ENCODE measurements around the gene UAP1L1. TPM values are rescaled to one million over a fixed set of nuclear protein-coding genes. Genes with fewer than 3 reads are reported as not detected.
"Not testable (repeated sequence)": the region's sequence is repeated elsewhere in the genome, so short reads cannot be mapped to it uniquely, and the experiment has no call there.

UAP1L1 gene
- total RNA-seq, 1 experiment from 2014 or later: 6.6 TPM

DNA sequence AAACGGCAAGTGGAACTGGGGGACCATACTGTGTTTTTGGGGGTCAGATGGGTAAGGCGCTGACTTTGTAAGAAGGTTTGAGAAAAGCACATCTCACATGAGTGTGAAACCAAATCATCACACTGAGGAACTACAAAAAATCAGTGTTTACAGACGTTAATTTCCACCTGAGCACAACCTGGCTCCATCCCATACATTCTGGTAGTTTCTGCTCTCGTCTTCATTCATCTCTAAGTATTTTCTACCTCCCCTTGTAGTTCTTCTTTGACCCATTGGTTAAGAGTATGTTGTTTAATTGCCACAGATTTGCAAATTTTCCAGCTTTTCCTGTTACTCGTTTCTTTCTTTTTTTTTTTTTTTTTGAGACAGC, 46.1 kb downstream of the UAP1L1 start:
- no CpG with 5 or more reads among the region's 5 CpGs for WGBS (ENCODE audit: extremely low coverage, insufficient read length, low lambda C conversion rate)
- Histone ChIP-seq H2BK20ac (ENCODE audit: low read depth, low read length, poor library complexity, severe bottlenecking) (no peak overlapping the region), H2BK5ac (ENCODE audit: insufficient read length, low read length) (no peak overlapping the region), H3K9ac (ENCODE audit: extremely low read depth, insufficient read length, low read length) (no peak overlapping the region), H3K18ac (ENCODE audit: insufficient read length, low read depth, low read length) (no peak overlapping the region), H4K8ac (replicated peaks; ENCODE audit: insufficient read length, low read depth, low read length) (no peak overlapping the region), H3K79me1 (ENCODE audit: insufficient read depth, low read depth, low read length, poor library complexity, severe bottlenecking) (no peaks in the 10 kb centered on the region), H3K4ac (ENCODE audit: low read depth, low read length) (no peak overlapping the region), H2BK12ac (ENCODE audit: insufficient read length, low read depth, low read length) (no peak overlapping the region), H3K14ac (ENCODE audit: insufficient read depth, low read length) (no peak overlapping the region), H3K4me1 (ENCODE audit: insufficient read depth, low read length) (no peaks in the 10 kb centered on the region), H2BK15ac (ENCODE audit: low read depth, low read length) (no peak overlapping the region), H3K27ac (ENCODE audit: insufficient read length, low read depth, low read length) (no peak overlapping the region), H3K23ac (ENCODE audit: insufficient read length, low read depth, low read length) (no peak overlapping the region), H3T11ph (ENCODE audit: low read length) (no peak overlapping the region), H2AFZ (ENCODE audit: low read length) (no peak overlapping the region), H3K4me2 (ENCODE audit: insufficient read depth, insufficient read length, low read length) (no peak overlapping the region), H3K23me2 (ENCODE audit: insufficient read length, low read depth, low read length, poor library complexity, severe bottlenecking) (no peaks in the 10 kb centered on the region), H3K56ac (ENCODE audit: insufficient read length, low read depth, low read length) (no peak overlapping the region), H4K20me1 (ENCODE audit: control insufficient read depth, insufficient read depth, insufficient read length) (no peaks in the 10 kb centered on the region), H2BK120ac (ENCODE audit: low read depth, low read length, poor library complexity, severe bottlenecking) (no peak overlapping the region), H3K79me2 (ENCODE audit: insufficient read depth, low read length) (no peaks in the 10 kb centered on the region), H4K5ac (ENCODE audit: insufficient read length, low read depth, low read length) (no peak overlapping the region), H2AK5ac (ENCODE audit: insufficient read length, low read length) (no peak overlapping the region), H3K9me3 (ENCODE audit: control insufficient read depth, low read depth, low read length) (no peaks in the 10 kb centered on the region), H3K27me3 (ENCODE audit: insufficient read depth, low read length) (no peaks in the 10 kb centered on the region), H4K91ac (ENCODE audit: insufficient read length, low read depth, low read length) (no peak overlapping the region)
- peaks cover 16% of the 10 kb centered on the region for H3K27me3 Mint-ChIP-seq (ENCODE audit: low read depth)
- H3K27ac Mint-ChIP-seq: no peak overlapping the region
- H3K9me3 Mint-ChIP-seq: peaks cover 0 to 3% of the 10 kb centered on the region in 2 experiments; a peak in 2 of 5 replicates
- H3K4me1 Mint-ChIP-seq: peaks cover 11 to 18% of the 10 kb centered on the region in 2 experiments
- no peak for DNase-seq
- H3K36me3 Mint-ChIP-seq (ENCODE audit: insufficient read depth in 1 of 3, low read depth in 3 of 3): no peaks in the 10 kb centered on the region
- TF ChIP-seq, protein P1, sequence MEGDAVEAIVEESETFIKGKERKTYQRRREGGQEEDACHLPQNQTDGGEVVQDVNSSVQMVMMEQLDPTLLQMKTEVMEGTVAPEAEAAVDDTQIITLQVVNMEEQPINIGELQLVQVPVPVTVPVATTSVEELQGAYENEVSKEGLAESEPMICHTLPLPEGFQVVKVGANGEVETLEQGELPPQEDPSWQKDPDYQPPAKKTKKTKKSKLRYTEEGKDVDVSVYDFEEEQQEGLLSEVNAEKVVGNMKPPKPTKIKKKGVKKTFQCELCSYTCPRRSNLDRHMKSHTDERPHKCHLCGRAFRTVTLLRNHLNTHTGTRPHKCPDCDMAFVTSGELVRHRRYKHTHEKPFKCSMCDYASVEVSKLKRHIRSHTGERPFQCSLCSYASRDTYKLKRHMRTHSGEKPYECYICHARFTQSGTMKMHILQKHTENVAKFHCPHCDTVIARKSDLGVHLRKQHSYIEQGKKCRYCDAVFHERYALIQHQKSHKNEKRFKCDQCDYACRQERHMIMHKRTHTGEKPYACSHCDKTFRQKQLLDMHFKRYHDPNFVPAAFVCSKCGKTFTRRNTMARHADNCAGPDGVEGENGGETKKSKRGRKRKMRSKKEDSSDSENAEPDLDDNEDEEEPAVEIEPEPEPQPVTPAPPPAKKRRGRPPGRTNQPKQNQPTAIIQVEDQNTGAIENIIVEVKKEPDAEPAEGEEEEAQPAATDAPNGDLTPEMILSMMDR (conservative IDR thresholded peaks at IDR 0.05): no peak
- no peak overlapping the region for H3K4me3 Mint-ChIP-seq

DNA sequence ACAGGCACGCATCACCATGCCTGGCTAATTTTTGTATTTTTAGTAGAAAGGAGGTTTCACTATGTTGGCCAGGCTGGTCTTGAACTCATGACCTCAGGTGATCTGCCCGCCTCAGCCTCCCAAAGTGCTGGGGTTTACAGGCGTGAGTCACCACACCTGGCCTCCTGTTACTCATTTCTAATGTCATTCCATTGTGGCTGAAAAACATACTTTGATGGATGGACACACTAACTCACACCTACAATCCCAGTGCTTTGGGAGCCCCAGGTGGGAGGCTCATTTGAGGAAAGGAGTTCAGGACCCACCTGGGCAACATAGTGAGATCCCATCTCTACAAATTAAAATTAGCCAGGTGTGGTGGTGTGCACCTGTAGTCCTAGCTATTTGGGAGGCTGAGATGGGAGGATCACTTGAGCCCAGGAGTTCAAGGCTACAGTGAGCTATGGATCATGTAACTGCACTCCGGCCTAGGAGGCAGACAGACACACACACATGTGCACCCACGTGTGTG, 46.7 kb downstream of the UAP1L1 start:
- H2BK15ac ChIP-seq (ENCODE audit: low read depth, low read length); H4K8ac ChIP-seq (replicated peaks; ENCODE audit: insufficient read length, low read depth, low read length); H2BK120ac ChIP-seq (ENCODE audit: low read depth, low read length, poor library complexity, severe bottlenecking); H4K5ac ChIP-seq (ENCODE audit: insufficient read length, low read depth, low read length); H3T11ph ChIP-seq (ENCODE audit: low read length); H3K4me3 Mint-ChIP-seq; H3K56ac ChIP-seq (ENCODE audit: insufficient read length, low read depth, low read length); H4K20me1 ChIP-seq (ENCODE audit: control insufficient read depth, insufficient read depth, insufficient read length); H2AK5ac ChIP-seq (ENCODE audit: insufficient read length, low read length); H3K4me1 ChIP-seq (ENCODE audit: insufficient read depth, low read length); H2BK12ac ChIP-seq (ENCODE audit: insufficient read length, low read depth, low read length); H3K79me1 ChIP-seq (ENCODE audit: insufficient read depth, low read depth, low read length, poor library complexity, severe bottlenecking); DNase-seq; H3K9ac ChIP-seq (ENCODE audit: extremely low read depth, insufficient read length, low read length); H3K14ac ChIP-seq (ENCODE audit: insufficient read depth, low read length); H3K18ac ChIP-seq (ENCODE audit: insufficient read length, low read depth, low read length); H3K27ac ChIP-seq (ENCODE audit: insufficient read length, low read depth, low read length); H2BK5ac ChIP-seq (ENCODE audit: insufficient read length, low read length); H4K91ac ChIP-seq (ENCODE audit: insufficient read length, low read depth, low read length); H2AFZ ChIP-seq (ENCODE audit: low read length); H2BK20ac ChIP-seq (ENCODE audit: low read depth, low read length, poor library complexity, severe bottlenecking); H3K23me2 ChIP-seq (ENCODE audit: insufficient read length, low read depth, low read length, poor library complexity, severe bottlenecking); H3K27me3 ChIP-seq (ENCODE audit: insufficient read depth, low read length); H3K4me2 ChIP-seq (ENCODE audit: insufficient read depth, insufficient read length, low read length); H3K9me3 Mint-ChIP-seq; H3K23ac ChIP-seq (ENCODE audit: insufficient read length, low read depth, low read length); H3K4ac ChIP-seq (ENCODE audit: low read depth, low read length); H3K79me2 ChIP-seq (ENCODE audit: insufficient read depth, low read length); H3K27ac Mint-ChIP-seq; H3K9me3 ChIP-seq (ENCODE audit: control insufficient read depth, low read depth, low read length); H3K36me3 Mint-ChIP-seq (ENCODE audit: insufficient read depth in 1 of 3, low read depth in 3 of 3): not testable (repeated sequence)
- H3K27me3 Mint-ChIP-seq (ENCODE audit: low read depth): peaks cover 14% of the 10 kb centered on the region
- peaks cover 16 to 23% of the 10 kb centered on the region in 2 experiments for H3K4me1 Mint-ChIP-seq
- WGBS (ENCODE audit: extremely low coverage, insufficient read length, low lambda C conversion rate): no CpG with 5 or more reads among the region's 5 CpGs

Measured in H9 (cell line).